NCI-H1092 (cell line): ENCODE measurements around the gene IL17REL.
"Not testable (repeated sequence)": the region's sequence is repeated elsewhere in the genome, so short reads cannot be mapped to it uniquely, and the experiment has no call there.

Experiments
- DNase-seq: peaks from one replicate; lab custom pipeline; 2025; lab: John Stamatoyannopoulos, UW

Gene IL17REL

GRCh38 chr22:49956418-49956770 is 56.2 kb downstream of the IL17REL start:
- DNase-seq = no peak

DNA sequence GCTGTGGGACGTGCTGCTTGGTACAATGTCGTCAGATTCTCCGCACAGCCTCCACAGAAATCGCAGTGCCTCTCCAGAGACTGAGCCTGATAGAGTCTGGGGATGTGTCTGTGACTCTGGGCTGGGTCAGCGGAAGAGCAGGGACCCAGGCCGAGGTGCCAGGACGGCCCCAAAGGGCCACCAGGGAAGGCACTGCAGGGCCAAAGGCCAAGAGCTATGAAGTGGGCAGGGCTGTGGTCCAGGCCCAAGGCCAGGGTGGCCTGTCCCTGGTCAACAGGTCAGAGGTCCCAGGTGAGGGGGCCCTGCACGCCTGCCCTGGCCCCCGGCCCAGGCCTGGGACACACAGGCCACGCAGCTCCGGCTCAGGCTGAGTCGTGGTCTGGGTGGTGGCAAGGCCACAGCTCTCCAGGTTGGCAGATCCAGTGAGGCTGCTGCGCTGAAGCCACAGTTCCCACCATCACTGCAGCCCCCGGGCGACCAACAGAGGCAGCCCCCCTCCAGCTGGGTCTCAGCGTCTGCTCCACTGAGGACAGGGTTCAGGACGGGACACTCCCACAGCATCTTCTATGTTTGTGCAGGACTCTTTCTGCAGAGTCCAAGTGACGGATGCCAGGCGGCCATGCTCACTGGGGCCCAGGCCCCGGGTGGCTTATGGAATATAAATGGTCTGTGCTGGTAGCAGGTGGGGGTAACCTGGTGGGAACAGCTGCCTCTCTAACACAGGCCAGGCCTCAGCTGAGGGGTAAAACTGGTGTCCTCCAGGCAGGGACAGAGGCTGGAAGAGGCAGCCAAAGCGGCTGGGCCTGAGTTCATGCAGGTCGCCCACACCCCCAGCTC is 56.8 kb downstream of the IL17REL start:
- DNase-seq = no peak

DNA sequence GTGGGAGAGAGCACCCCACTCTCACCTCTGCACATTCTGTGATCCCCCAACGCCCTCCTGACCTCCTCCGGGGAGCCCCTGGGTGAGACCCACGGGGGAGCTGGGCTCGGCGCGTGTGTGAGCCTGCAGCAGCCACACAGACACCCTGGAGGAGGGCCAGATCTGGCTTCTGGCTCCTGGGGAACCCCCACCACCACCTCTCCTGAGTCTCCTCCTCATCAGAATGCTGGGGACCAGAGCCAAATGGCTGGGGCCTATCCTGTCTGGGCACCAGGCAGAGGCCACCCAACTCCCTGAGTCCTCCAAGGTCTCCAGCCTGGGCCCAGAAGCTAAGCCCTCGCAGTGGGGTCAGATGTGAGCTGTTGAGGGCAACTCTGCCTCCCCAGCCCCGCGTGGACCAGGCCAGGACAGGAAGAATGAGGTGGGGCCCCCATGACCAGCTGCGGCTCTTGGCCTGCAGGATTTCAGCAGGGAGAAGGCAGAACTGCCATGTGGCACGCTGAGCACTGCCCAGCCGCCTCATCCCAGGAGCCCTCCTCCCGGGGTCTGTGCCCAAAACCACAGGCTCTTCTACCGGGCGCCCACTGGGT is 57.5 kb downstream of the IL17REL start:
- DNase-seq = no peak

- no peak for DNase-seq
Observed at GRCh38 chr22:49954354-49954753, 58.2 kb downstream of the IL17REL start.

DNA sequence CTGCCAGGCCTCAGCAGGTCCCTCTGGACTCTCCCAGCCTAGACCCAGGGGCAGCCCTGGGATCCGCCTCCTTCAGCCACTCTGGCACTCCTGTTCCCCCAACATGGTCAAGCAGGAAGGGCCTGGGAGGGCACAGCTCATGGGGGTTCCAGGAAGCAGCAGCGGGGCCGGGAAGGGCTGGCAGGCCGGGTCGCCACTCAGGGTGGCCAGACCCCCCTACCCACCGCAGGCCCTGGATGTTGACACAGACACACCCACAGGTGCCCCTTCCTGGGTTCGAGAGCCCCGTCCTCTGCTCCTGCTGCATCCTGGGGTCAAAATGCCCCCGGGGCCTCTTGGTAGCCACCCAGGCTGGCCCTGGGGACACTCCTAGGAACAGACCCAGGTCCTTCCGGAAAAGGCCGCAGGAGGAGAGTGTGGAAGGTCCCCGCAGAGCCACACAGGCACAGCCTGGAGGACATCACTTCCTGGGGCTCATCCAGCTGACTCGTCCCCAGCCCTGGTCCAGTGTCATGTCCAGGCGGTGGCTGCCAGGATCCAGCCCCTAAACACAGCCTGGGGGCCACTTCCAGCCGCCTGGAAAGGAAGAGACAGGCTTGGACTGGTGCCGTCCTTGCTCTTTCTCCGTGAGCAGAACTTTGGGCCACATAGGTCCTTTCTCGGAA is 58.8 kb downstream of the IL17REL start:
- no peak for DNase-seq

DNA sequence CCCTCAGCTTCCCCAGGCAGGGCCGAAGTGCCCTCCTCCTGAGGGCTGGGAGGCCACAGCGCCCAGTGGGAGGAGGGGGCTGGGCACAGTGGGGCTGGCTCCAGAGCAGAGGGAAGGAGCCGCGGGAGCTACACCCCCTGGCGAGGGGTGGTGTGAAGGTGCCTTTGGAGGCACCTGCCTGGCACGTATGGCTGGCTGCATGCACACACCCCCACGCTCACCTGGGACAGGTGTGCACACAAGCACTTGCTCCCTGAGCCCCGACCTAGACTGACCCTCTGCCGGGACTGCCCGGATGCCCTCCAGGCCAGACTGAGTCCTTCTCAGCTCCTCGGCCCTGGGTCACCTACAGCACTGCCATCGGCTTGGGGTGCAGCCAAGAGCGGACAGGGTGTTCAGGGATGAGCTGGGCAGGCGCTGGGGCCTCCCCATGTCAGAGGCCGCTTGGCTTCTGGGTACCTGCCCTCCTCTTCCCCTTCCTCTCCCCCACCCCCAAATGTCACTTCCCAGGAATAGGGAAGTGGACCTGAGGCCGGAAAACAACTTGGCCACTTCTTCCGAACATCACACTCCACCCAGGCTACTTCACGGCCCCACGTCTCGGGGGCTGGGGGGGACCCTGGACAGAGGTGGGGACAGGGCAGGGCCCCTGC is 59.4 kb downstream of the IL17REL start:
- DNase-seq = no peak

DNA sequence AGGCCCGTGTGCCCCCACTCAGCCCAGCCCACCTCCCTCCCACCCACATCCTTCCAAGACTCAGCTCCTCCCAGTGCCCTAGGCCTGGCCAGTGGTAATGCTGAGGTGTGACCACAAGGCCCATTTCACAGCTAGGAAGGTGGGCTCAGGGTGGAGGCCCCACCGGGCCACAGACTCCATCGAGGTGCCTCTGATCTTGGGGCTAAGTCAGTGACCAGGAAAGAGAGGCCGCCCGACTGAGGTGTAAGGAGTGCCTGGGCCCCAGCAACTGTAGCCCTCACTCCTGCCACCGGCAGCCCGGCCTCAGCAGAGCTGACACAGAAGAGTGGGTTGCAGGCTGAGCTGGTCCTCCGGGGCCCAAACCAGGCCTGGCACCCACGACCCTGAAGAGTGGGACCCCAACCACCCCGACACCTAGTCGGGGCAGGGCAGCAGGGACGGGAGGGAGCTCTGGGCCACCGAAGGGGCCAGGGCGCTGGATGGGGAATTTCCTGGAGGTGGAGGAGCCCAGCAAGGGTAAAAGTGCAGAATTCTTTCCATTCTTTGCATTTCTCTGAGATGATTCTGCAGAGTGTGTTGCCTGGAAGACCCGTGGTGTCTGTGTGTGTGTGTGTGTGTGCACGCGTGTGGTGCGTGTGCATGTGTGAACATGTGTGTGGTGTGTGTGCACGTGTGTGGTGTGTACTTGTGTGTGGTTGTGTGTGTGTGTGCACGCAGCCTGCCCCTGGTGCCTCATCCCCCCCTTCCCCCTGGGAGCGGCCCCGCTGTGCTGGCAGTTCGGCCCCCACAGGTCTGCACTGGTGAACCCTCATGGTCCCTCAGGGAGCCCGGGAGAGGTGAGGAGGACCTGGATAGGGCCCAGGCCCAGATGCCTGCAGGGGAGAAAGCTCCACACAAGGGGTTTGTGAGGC is 60.3 kb downstream of the IL17REL start:
- no peak for DNase-seq

DNA sequence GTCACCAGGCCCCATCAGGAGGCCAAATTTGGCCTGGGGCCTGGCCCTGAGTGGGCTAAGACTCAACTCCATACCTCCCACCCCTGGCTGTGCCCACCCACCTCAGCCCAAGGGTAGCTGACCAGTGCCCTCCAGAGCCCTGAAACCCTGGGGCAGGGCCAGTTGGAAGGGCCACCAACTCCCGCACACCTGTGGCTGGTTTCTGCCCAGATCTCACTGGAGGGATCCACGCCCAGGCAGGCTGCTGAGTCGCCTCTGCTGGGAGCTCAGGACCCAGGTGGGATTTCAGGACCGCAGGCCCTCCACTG is 60.9 kb downstream of the IL17REL start:
- no peak for DNase-seq

GRCh38 chr22:49951000-49951677 is 61.4 kb downstream of the IL17REL start:
- DNase-seq = no peak

GRCh38 chr22:49950396-49950994 is 62.1 kb downstream of the IL17REL start:
- no peak for DNase-seq

- no peak for DNase-seq
Observed at GRCh38 chr22:49949914-49950292, 62.7 kb downstream of the IL17REL start.

- no peak for DNase-seq
Observed at GRCh38 chr22:49948958-49949913, 63.3 kb downstream of the IL17REL start.

GRCh38 chr22:49948116-49948957 is 64.2 kb downstream of the IL17REL start:
- DNase-seq = no peak

- no peak for DNase-seq
Observed at GRCh38 chr22:49947296-49947622, 65.3 kb downstream of the IL17REL start.

DNA sequence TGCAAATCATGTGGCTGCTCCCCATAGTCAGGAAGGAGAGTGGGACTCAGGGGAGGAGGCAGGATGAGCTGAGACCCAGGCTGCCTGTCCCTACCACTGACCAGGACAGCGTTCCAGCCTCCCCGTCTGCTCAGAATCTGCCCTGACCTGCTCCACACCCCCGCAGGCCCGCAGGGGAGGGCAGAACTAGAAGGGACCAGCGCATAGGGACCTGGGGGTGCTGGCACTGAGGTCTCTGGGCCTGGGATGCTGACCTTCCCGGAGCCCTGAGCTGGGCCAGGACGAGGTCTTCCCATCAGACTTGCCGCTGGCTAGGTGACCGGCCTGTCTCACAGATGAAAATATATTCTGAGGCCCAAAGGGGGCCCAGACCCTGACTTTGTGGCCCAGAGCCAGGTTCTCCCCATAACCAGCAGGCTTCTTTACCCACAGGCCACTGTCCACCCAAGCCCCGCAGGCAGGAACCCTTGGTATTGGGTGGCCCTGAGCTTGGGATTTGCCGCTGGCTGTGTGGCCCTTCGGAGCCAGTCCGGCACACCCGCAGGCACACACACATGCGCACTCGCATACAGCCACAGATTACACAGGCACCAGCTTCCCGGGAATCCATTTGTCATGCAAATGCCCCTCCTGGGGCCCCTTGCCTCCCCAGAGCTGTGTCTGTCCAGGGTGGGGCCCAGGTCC is 65.8 kb downstream of the IL17REL start:
- no peak for DNase-seq

DNA sequence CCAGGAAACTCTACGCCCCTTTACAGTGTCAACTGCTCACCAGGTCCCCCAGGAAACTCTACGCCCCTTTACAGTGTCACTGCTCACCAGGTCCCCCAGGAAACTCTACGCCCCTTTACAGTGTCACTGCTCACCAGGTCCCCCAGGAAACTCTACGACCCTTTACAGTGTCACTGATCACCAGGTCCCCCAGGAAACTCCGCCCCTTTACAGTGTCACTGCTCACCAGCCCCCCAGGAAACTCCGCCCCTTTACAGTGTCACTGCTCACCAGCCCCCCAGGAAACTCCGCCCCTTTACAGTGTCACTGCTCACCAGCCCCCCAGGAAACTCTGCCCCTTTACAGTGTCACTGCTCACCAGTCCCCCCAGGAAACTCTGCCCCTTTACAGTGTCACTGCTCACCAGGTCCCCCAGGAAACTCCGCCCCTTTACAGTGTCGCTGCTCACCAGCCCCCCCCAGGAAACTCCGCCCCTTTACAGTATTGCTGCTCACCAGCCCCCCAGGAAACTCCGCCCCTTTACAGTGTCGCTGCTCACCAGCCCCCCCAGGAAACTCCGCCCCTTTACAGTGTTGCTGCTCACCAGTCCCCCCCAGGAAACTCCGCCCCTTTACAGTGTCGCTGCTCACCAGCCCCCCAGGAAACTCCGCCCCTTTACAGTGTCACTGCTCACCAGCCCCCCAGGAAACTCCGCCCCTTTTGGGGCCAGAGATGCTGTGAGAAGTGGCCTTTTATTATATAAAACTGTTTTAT is 67.3 kb downstream of the IL17REL start:
- not testable (repeated sequence) for DNase-seq
